Dedifferentiated amniotic fluid mesenchymal stem cell (primary cell): ENCODE results near the gene MMP15.
"Not testable (repeated sequence)": the region's sequence is repeated elsewhere in the genome, so short reads cannot be mapped to it uniquely, and the experiment has no call there.

ENCODE experiments used
- DNase-seq: peaks from one replicate; pipeline ENCODE4 v3.0.0-alpha.2; 2016; ENCODE audit errors: extremely low spot score

Gene MMP15

DNA sequence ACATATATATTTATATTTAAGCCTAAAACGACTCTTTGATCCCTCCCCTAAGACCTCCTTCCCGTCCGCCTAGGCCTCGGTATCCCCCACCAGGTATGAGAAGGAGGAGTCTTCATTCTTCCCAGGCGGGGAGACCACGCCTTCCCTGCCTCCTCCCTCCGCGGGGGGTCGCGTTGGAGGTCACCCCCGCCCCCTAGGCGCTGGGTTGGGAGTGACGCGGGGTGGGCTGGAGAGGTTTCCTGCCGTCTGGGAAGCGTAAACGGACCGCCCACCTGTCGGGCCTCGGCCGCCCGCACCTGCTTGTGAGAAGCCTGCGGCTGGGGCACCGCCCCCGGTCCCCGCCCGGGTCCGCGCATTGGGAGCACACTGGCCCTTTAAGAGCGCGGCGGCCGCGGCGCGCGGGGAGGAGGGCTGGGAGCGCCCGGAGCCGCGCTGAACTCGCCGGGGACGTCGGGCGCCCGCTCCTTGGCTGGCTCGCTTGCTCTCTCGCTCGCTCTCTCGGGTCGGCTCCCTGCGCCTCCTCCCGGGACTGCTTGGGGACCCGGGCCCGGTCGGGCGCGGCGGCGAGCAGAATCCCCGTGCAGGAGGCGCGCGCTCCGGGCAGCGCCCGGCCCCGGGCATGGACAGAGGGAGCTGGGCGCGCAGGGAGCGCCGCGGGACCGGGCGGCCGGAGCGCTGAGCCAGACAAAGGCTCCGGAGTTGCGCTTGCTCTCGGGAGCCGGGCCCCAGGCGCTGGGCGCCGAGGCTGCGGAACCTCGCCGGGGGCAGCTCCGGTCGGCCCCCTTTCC is at the start of gene MMP15:
MMP15 (plus strand) TSS at position 404 of the 788 bp plus-strand sequence. CDS start 597 bp downstream, outside the sequence.
- no peak for DNase-seq

DNA sequence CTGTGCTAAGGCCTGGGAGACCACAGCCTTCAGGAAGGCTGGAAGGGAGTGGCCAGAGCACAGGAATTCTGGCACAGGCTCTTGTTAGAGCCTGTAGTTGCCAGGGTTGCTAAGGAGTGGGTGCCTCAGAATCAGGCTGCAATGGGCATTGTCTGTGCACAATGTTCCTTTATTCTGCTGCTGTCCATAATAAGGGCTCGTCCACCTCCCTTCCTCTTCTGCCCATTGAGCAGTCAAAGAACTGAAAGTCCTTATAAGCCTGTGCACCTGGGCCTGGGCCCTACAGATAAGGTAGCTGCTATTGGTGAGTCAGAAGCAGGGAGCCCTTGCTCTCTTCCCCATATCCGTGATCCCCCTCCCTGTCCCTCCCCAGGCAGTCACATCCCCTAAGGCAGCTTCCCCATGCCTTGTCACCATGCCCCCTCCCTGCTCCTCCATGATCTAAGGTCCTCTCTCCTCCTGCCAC is 49.2 kb upstream of the MMP15 start:
- DNase-seq: no peak

DNA sequence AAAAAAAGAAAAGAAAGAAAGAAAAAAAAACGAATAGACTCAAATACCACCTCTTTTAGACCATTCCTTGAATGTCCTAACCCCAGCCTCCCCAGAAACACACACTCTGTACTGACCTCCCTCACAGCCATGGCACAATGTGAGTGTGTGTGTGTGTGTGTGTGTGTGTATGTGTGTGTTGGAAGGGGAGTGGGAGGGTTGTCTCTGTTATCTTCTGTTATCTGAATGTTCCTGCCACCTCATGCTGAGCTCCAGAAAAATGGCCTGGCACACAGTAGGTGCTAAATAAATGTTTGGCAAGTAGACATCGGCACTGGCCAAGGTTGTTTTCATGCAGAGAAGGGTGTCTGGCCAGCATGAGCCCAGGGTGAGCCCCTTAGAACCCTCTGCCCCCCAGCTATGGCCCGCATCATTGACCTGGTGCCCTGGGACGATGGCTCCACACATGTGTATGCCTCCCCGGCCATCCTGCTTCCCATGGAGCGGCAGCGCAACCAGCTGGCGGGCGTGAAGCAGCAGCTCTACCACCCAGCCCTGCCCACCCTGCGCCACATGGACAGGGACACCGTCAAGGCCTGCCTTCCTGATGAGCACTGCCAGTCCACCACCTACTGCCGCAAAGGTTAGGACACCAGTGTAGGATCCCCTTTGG is 48.0 kb upstream of the MMP15 start:
- no peak for DNase-seq

DNA sequence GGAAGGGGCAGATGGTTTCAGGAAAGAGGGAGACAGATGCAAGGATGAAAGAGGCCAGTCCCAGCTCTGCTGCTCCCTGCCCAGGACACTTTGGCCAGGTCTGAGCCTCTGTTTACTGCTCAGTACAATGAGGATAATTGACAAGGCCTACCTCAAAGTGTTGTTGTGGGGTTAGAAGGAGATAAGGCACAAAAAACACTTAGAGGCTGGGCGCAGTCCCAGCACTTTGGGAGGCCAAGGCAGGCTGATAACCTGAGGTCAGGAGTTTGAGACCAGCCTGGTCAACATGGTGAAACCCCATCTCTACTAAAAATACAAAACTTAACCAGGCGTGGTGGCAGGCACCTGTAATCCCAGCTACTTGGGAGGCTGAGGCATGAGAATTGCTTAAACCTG is 47.5 kb upstream of the MMP15 start:
- not testable (repeated sequence) for DNase-seq

DNA sequence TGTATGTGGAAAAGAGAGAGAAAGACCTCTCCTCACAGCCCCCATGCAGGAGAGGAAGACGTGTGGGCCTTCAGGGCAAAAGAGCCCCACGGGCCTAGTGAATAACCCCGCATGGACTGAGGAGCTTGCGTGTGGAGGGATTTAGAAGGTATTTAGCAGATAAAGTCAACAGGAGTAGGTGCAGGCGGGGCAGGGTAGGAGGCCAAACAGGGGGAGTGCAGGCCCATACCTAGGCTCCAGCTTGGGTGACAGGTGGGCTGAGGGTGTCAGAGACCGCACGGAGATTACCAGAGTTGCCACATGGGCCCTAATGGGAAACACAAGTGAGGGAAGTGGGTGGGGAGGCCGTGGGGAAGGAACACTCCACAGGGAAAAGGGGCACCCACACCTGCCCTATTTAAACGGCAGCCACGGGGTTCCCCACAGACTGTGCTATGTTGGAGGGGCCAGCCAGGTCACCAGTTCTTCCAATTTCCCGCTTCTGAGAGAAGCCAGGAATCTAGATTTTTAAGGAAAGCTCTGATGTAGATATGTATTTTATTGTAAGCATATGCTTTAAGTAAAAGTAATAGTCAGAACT is 46.5 kb upstream of the MMP15 start:
- DNase-seq: no peak

DNA sequence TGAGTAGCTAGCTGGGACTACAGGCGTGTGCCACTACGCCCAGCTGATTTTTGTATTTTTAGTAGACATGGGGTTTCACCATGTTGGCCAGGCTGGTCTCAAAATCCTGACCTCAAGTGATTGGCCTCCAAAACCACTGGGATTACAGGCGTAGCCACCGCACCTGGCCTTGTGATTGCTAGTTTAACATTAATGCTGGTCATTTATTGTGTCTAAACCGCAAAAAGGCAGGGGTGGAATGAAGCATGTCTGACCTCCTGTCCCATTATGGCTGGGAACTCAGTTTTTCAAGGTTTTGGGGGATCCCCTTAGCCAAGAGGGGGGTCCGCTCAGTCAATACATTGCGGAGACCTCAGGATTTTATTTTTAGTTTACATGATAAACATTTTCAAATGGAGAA is 43.9 kb upstream of the MMP15 start:
- no peak for DNase-seq

DNA sequence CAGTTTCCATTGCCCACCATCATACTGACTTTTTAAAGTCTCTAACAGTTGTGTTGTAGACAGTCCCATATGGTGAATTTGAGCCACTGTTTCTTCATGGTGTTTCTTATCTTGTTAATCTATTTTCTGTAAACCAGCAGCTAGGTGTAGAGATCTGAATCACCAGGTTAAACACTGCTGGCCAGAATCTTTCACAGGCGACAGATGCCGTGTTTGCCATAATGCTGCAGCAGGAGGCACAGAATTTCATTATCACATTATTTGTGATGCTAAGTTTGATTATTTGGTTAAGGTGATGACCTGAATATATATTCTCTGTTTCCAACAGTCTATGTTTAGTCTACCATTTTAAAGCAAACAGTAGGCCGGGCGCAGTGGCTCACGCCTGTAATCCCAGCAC is 43.2 kb upstream of the MMP15 start:
- DNase-seq: no peak

DNA sequence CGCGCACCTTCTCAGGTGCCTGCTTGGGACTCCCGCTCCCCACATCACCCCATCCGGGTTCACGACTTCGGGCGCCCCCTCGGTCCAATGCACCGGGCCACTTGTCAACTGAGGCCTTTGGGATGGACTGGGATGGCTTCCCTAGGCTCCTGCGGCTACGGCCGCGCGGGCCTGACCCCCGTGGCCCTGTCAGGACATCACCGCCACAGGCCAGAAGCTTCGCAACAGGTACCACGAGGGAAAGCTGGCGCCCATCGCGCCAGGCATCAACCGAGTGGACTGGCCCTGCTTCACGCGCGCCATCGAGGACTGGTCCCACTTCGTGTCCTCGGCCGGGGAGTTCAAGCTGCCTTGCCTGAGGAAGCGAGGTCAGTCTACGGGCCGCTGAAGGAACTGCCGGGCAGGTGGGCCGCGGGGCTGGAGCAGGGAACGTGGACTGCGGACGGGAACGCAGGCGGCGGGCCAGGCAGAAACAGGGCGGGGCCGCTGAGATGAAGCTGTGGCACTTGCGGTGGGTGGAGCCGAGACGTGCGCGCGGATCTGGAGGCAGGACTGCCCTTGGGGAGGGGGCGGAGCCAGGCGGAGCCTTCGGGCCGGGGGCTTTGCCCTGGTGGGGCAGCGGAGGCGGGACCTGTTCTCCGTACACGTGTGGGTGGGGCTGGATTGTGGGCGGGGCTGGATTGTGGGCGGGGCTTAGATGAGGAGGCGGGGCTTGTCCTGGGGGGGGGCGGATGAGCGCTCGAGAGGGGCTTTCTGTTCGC is 40.9 kb upstream of the MMP15 start:
- no peak for DNase-seq

DNA sequence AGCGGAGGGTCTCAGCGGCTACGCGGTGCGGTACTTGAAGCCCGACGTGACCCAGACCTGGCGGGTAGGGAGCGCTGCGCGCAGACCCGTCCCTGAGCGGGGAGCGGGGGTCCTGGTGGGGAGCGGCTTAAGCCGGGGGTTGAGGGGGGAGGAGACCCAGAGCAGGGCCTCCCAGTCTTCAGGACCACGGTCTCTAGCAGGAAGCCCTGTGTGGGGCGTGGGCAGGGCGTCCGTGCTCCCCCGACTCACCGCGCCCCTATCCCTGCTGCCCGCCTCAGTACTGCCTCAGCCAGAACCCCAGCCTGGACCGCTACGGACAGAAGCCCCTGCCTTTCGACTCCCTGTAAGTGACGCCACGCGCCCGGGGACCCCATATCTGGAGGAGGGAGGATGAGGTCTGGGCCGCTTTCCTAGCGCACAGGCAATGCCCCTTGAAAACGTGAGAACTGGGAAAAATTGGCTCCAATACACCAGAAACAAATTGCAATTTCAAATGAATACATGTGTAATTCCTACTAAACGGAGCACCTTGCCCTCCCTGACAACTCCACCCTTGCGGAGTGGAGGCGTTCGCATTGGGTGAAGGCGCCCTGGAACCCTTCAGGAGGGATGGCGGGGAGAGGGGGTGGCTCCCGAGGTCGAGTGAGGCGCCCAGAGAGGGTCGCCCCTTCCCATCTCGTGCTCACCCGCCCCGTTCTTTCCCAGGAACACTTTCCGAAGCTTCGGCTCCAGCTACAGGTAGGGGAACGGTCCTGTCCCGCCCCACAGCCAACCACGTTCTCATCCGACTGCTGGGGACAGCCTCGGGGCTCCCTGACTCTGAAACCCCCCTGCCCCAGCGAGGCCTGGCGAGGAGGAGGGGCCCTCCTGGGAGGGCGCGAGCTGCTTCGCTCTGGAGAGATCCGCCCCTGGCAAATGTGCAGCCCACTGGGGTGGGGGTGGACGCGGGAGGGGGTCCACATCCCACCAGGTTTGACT is 40.1 kb upstream of the MMP15 start:
- DNase-seq: no peak

DNA sequence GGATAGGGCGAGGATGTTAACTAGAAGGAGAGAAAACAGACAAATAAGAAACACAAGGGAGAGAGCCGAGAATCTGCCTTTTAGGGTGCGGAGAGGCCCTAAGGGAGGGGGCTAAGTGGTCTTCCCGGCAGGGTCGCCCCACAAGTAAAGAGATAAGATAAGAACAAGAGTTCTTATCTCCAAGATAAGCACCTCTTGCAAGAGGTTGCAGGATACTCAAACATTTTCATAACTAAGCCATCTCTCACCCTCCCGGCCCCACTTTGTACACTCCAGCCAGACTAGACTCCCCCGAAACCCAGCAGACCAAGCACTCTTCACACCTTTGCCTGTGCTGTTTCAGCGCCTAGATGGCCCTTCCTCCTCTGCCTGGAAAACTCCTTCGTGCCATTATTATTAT is 39.4 kb upstream of the MMP15 start:
- DNase-seq: no peak

DNA sequence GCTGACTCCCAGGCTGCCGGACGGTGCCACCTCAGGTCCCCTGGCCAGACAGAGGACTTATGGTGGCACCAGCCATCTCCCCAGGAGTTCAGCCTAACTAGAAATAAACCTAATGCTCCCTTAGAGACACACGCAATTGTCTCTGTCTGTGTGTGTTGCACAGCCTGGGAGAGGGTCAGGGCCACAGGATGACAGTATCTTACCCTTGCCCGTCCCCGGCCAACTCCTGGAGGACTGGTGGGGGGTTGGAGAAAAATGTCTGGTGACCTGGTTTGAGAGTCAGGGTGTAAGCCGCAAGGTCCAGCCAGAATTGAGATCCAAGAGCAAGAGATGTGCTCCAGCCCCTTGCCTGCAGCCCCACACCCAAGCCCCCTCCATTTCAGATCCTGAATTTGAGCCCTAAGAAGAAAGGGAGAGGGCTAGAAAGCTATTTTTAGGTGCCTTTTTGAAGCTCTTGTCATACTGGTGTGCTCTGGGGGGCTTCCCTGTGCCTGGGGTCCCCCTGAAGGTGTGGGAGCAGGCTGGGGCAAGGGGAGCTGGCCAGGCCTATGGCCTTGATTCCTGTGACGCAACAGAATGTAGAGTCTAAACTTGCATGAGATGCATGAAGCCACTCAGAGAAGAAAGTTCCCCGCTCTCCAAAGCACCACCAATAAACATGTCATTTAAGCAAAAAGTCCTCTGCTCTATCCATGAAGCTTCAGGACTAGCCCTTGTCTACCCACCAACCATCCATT is 37.9 kb upstream of the MMP15 start:
- no peak for DNase-seq

DNA sequence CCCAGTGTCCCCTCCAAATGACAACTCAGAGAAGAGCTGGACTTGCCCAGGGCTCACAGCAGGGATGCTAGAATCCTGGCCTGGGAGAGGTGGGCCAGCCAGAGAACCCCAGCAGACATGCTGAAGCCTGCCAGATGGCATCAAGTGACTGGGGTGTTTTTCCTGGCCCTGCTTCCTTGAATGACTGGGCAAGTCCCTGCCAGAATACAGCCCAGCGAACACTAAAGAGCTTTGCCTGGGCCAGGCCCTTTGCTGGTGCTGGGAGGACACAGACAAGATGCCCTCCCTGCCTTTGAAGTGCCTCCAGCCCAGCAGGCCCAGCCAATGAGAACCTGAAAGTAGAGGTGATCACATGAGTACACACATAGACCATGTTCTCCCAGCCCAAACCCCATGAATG is 36.6 kb upstream of the MMP15 start:
- DNase-seq: no peak

DNA sequence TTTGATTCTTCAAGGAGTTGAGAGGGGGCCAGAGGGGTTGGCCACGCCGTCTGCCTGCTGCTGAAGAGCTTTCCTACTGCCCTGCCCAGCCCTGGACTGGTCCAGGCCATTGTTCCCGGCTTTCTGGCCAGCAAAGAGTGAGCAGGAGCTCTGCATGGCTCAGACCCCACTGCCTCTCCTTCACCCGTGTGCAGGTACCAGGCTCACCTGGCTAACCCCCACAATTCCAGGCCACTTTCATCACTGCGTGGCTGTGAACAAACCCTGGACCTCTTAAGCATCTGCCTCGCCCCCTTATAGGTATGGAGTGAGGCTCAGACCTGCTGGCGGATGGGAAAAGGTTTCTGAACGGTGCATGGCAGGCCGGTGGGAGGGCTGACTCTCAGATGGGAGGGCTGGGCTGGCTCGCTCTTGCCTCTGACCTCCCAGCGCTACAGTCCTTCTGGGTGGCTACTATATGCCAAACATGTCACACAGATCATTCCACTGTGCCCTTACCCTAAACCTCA is 33.9 kb upstream of the MMP15 start:
- DNase-seq: no peak

DNA sequence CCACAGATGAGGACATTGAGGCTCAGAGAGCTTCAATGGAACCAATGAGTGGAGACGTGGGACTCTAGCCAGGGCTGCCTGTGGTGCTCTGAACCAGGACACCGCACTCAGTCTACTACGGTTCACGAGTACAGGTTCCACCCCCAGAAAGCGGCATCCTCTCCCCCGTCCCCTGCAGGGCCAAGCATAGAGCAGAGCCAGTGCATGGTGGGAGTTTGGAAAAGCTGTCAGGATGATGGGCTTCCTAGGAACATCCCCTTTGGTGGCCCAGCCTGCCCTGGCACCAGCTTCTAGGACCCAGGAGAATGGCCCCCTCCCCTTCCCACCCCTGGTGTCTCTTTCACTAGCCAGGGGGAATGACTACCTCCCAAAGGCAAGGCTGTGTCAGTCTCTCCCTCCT is 33.5 kb upstream of the MMP15 start:
- DNase-seq: no peak

DNA sequence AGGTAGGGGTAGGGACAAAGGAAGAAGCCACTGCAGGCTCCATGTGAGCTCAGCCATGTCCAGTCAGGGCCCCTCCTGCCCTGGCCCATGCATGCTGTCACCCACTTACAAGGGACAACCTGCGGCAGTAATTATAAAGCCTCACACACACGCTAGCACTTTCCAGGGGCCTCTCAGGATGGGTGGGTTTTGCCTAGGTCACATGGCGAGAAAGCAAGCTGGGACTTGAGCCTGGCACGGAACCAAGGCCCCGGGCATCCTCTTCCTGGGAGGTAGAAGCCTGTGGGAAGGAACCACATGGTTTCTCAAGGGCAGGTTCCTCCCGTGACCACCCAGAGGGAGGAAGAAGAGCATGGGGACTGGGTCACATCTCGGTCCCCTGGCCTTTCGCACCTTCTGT is 32.1 kb upstream of the MMP15 start:
- DNase-seq: no peak

DNA sequence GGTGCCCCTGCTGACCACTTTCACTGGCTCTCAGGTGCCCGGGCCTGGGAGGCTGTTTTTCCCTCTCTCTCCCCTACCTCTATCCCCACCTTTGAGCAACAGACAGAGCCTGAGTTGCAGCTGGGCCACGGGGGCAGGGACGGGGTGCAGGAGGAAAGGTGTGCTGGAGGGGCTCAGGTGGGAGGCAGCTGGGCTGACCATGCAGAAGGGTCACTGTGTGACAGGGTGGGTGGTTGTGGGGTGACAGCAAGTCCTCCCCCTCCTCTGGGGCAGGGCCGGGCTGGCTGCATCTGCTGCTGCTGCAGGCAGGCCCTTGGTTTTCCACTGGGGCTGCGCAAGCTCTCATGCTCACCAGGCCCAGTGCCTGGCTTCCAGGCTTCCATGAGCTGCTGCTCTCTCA is 31.7 kb upstream of the MMP15 start:
- DNase-seq: no peak

DNA sequence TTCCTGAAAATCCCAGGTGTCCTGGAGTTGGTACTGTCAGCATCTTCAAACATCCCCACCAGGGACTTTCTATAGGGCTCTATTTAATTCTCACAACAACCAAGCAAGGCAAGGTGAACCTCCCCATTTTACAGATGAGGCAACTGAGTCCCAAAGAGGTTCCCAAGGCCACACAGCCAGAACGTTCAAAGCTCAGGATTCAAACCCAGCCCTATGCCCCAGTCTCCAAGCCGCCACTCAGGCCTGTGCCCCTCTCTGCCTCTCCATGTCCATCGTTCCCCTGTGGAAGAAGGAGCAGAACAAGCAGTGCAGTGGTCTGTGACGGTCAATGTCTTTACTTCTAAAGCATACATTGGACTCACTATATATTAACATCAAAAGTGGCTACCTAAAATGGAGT is 31.2 kb upstream of the MMP15 start:
- no peak for DNase-seq

DNA sequence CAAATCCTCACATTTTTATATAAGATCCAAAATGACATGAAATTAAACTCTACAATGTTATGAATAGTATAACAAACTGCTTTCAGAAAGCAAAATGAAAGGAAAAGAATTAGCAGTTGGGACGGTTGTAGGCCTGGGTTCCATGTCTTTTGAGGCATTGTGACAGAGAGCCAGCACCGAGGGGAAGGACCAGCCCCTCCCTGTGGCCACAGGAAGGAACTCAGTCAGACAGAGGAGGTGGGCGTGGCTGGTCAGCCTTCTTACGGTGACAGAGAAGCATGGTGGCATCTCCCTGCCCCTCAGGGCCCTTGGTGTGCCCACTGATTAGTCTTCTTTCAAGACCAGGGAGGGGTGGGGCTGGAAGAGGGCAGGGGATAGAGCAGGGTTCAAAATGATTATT is 30.8 kb upstream of the MMP15 start:
- no peak for DNase-seq

DNA sequence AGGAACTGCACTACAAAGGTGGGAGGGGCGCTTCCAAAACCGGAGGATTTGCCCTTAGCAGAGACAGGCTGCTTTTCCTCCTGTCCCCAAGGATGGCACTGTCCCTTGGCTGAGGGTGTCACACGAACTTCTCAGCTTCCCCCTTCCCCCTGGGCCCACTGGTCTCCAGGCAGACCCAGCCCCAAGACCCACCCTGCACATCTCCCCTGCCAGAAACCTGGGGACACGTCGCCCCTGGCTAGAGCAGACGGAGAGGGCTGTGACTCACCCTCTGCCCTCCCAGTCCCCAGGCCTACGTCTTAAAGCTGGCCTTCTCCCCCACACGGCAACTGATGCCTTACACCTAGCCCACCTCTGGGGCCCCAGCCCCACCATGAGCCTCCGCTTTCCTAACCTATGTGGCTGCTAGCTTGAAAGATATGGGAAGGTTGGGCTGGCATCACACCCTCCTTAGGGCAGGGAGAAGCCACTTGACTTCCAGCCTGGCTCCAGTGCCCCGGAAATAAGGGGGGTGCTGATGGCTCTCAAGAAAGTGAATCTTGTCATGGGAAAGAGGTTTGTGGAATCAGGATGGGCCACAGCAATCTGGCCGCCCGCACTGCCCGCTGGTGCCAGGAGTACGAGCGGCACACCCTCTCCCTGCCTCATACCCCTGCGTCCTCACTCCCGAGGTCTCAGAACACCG is 29.7 kb upstream of the MMP15 start:
- DNase-seq: no peak
